PFSK-1 (cell line): ENCODE measurements around the gene CSF1R.

Source experiments
- POLR2AphosphoS5 ChIP-seq: IDR thresholded peaks from 2 replicates; pipeline ENCODE4 v1.6.1; 2012; ENCODE audit warnings: low read depth, mild to moderate bottlenecking, control low read depth, low read length, moderate library complexity
- SIN3A ChIP-seq: IDR thresholded peaks from 2 replicates; pipeline ENCODE4 v1.6.1; 2012; ENCODE audit warnings: mild to moderate bottlenecking, low read length, moderate library complexity, borderline replicate concordance; ENCODE audit not compliant: insufficient read depth
- TF ChIP-seq, protein P1 (sequence below), 2 experiments: IDR thresholded peaks; 2 replicates each; pipeline versions ENCODE4 v1.6.1 to v1.8.0; 2011 to 2012; ENCODE audit warnings: low read depth in 2 of 2, low read length in 2 of 2, control low read depth in 1 of 2, inconsistent platforms in 1 of 2, mild to moderate bottlenecking in 1 of 2, moderate library complexity in 1 of 2; ENCODE audit not compliant: insufficient read depth in 1 of 2

DNA sequence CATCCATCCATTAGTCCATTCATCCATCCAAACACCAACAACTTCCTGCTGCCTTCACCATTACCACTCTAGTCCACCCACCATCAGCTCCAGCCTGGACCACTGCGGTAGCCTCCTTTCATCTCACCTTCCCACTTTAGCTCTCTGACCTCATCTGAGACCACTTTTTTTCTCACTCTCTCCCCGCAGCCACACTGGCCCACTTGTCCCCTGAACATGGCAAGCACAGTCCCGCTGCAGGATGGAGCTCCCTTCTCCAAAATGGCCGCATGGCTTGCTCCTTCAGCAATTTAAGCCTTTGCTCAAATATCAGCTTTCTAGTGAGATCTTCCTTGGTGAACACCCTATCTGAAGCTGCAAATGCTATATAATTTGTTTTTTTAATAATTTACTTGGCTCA is 11.1 kb downstream of the CSF1R start:
- TF ChIP-seq POLR2AphosphoS5, result no peak
- TF ChIP-seq, protein P1, sequence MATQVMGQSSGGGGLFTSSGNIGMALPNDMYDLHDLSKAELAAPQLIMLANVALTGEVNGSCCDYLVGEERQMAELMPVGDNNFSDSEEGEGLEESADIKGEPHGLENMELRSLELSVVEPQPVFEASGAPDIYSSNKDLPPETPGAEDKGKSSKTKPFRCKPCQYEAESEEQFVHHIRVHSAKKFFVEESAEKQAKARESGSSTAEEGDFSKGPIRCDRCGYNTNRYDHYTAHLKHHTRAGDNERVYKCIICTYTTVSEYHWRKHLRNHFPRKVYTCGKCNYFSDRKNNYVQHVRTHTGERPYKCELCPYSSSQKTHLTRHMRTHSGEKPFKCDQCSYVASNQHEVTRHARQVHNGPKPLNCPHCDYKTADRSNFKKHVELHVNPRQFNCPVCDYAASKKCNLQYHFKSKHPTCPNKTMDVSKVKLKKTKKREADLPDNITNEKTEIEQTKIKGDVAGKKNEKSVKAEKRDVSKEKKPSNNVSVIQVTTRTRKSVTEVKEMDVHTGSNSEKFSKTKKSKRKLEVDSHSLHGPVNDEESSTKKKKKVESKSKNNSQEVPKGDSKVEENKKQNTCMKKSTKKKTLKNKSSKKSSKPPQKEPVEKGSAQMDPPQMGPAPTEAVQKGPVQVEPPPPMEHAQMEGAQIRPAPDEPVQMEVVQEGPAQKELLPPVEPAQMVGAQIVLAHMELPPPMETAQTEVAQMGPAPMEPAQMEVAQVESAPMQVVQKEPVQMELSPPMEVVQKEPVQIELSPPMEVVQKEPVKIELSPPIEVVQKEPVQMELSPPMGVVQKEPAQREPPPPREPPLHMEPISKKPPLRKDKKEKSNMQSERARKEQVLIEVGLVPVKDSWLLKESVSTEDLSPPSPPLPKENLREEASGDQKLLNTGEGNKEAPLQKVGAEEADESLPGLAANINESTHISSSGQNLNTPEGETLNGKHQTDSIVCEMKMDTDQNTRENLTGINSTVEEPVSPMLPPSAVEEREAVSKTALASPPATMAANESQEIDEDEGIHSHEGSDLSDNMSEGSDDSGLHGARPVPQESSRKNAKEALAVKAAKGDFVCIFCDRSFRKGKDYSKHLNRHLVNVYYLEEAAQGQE (IDR thresholded peaks at IDR 0.05; ENCODE audit: insufficient read depth in 1 of 2, low read depth in 2 of 2, low read length in 2 of 2), result no peak
- TF ChIP-seq SIN3A, result no peak
